M059J (cell line): ENCODE data around the gene CREG2. TPM values are rescaled to one million over a fixed set of nuclear protein-coding genes. Genes with fewer than 3 reads are reported as not detected.

Source experiments
- DNase-seq: peaks from one replicate; pipeline ENCODE4 v3.0.0-alpha.2; 2012; ENCODE audit warnings: low read depth
- total RNA-seq: library from RNA; depleted of rRNA; stranded (reverse); fragments of >200 nt; shearing (Covaris generic); gene quantifications from 2 replicates; pipeline ENCODE4 v1.2.3, GENCODE V29; 2014; rRNA removed

Gene CREG2
- total RNA-seq = 0.15 and 0.86 TPM in 2 replicates

- DNase-seq = peak; percentile 71
Observed at GRCh38 chr2:101387151-101387834, at the start of gene CREG2. CREG2 (minus strand) TSS chr2:101387503; CDS start chr2:101387457, 46 bp downstream.

GRCh38 chr2:101435001-101435862 lies 47.9 kb upstream of the CREG2 start:
- DNase-seq = peak; percentile 22

DNA sequence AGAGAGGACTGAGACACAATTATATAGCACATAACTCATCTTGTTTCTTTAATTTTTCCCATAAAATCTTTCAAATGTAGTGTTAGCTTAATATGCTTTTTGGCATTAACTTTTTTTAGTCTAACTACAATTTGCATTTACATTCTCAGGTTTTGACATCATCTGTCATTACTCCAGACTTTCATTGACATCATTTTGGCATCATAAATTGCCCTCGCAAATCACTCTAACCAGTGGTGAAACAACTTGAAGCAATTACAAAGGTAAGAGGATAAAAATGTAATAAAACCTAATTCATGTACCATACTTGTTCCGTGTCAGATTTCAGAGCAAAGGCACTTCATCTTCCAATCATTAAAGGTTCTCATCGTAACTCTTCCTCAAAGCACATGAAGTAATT lies 46.2 kb upstream of the CREG2 start:
- no peak for DNase-seq

- DNase-seq = peak; percentile 68
Observed at GRCh38 chr2:101432411-101433181, 45.3 kb upstream of the CREG2 start.

- no peak for DNase-seq
Observed at GRCh38 chr2:101431486-101431885, 44.2 kb upstream of the CREG2 start.

DNA sequence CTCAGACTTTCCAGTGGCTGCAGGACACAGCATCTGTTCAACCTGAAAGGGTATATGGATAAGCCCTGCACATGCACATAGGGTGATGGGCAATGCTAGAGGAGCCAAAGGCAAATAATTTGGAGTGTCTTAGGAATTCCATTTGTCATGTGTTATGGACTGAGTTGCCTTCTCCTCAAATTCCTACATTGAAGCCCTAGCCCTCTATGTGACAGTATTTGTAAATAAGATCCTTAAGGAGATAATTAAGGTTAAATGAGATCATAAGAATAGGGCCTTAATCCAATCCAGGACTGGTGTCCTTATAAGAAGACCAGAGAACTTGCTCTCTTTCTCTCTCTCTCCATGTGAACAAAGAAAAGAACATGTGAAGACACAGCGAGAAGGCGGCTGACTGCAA lies 42.9 kb upstream of the CREG2 start:
- no peak for DNase-seq

DNA sequence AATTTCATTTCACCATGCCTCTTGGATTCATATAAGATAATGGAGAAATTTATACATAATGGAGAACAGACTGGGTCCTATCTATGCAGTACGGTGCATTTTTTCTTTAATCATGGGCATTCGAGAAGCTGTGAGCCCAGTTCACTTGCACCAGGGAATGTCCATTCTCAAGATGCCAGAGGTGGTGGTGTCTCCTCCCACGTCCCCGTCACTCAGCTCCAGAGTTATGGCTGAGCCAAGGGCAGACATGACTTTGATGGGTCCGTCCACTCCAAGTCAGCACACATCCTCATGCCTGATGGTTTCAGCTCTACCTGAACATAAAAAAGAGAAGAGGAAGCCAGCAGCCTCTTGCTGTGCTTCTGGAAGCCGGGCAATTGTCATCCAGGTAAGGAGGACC lies 42.1 kb upstream of the CREG2 start:
- DNase-seq = no peak

GRCh38 chr2:101428422-101429176 lies 41.3 kb upstream of the CREG2 start:
- DNase-seq = no peak

- DNase-seq = no peak
Observed at GRCh38 chr2:101427743-101428142, 40.4 kb upstream of the CREG2 start.

GRCh38 chr2:101427240-101427639 lies 39.9 kb upstream of the CREG2 start:
- no peak for DNase-seq

- DNase-seq = no peak
Observed at GRCh38 chr2:101426822-101427221, 39.5 kb upstream of the CREG2 start.

- DNase-seq = no peak
Observed at GRCh38 chr2:101420623-101421022, 33.3 kb upstream of the CREG2 start.

DNA sequence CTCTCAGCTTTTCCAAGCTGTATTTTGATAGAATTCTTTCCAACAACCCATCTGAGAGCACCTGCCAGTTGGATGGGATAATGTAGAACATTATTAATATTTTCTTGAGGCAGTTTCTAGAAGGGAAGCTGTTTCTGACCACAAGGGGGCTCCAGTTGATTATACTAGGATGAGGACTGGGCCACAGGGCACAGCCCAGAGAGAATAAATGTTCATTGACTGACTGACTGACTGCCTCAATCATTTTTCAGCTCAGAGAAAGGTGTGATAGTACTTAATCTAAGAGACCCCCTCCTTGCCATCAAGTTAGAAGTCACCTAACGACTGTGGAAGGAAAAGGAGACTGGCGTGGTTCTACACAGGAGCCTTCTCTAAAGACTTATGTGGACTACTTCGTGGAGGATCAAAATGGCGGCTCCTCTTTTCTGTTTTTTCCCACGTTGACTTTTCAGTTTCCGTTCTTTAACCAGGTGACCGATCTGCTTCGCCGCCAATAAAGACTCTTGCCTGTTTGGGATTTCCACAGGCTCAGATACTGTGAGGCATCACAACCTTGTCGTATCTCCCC lies 31.9 kb upstream of the CREG2 start:
- peak; percentile 65 for DNase-seq

DNA sequence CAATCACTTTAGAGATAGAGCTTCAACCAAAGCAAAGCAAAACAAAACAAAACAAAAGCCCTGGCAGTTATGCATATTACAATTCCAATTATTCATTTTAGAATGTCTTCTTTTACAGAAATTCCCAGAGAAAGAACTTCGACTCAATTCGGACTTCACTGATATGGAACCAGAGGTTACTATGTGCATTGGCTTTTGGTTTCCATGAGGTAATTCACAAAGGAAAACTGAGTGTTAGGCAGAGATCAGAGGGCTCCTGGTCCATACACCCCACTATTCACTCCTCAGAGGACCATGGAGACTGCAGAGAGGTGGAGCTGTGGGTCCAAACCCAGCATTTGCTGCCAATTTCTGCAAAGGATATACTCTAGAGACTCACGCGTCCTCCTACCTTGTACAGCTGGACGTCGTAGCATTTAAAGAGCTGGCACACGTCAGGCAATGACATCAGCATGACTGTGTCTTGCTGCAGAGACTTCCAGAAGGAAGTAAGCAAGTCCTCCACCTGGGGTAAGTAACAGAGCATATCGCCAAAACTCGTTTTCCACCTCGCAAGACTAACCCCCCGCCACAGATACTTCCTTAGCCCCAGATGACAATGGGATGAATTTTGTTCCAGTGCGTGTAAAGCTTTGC lies 31.3 kb upstream of the CREG2 start:
- no peak for DNase-seq

GRCh38 chr2:101416609-101417008 lies 29.3 kb upstream of the CREG2 start:
- DNase-seq = no peak

- DNase-seq = no peak
Observed at GRCh38 chr2:101415884-101416283, 28.6 kb upstream of the CREG2 start.

DNA sequence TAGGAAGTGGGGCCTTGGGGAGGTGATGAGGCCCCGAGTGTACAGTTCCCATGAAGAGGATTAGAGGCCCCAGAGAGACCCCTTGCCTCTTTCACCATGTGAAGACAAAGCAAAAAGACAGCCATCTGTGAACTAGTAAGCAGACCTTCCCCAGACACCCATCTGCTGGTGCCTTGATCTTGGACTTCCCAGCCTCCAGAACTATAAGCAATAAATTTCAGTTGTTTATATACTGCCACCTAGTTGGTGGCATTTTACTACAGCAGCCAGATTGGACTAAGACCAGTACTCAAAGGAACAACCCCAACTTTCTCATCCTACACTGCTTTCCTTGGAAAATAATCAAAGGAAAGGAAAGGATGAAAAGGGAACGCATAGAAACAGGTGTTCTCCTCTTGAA lies 27.9 kb upstream of the CREG2 start:
- no peak for DNase-seq

GRCh38 chr2:101412092-101412694 lies 24.9 kb upstream of the CREG2 start:
- DNase-seq = no peak

DNA sequence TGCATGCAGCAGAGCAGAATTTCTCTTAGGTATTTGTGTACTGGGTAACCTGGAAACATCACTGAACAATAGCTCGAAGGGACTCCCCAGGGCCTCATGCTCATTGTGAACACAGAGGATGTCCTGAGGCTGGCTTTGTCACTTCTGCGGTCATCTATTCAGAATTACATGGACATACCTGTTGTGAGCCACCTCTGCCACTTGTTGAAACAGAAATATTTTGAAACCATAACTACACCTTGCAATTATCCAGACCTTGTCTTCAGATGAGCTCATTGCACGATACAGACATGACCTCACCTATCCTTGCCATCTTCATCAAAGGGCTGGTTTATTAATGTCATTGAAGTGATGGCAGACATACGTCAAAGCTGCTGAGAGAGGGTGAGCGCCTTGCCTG lies 23.4 kb upstream of the CREG2 start:
- peak; percentile 77 for DNase-seq

DNA sequence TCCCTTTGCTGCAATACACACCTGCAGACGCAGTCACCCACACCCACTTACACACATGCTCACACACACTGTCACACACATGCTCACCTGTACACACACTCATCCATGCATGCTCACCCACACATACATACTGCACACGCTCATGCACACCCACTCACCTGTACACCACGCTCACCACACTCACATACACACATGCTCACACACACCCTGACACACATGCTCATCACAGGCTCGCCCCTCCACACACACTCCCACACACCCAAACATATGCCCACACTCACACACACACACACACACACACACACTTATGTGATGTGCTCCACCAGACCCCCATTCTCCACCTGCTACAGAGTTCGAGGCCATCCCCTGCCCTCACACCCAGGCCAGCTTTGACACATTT lies 22.8 kb upstream of the CREG2 start:
- no peak for DNase-seq
